ENCODE data around the gene FGFR3. TPM values are rescaled to one million over a fixed set of nuclear protein-coding genes. Genes with fewer than 3 reads are reported as not detected.

Gene FGFR3
- total and polyA plus RNA-seq, 2 of the 4 experiments (the other 2 are of a cell fraction) = 0.18 to 0.67 TPM

- no peak overlapping the region for H2AK5ac ChIP-seq (ENCODE audit: low read depth, low read length)
- ChIA-PET POLR2A (ENCODE audit: unreplicated experiment) (no interaction called here), CTCF (interaction anchor here (1.2 kb wide), 1 partner anchor 11 kb away, joined by 4 read pairs; no protein-coding TSS in a partner anchor)
- no peak overlapping the region for H3K56ac ChIP-seq (ENCODE audit: extremely low read depth, insufficient read depth, low read length)
- no peak overlapping the region for H3K23ac ChIP-seq (ENCODE audit: low read depth, low read length)
- peaks cover 32% of the 10 kb centered on the region for H3K27me3 ChIP-seq (ENCODE audit: control insufficient read depth, insufficient read depth, low read length)
- H3K36me3 ChIP-seq (ENCODE audit: control insufficient read depth, insufficient read depth, low read length) = no peaks in the 10 kb centered on the region
- no peak overlapping the region for H3K4me2 ChIP-seq (ENCODE audit: low read depth, low read length)
- no peak overlapping the region for H4K5ac ChIP-seq (ENCODE audit: low read depth, low read length)
- no peak overlapping the region for H2BK20ac ChIP-seq (ENCODE audit: low read depth, low read length)
- peaks cover 2% of the 10 kb centered on the region; the same call in 1 of the 2 replicates for H3K4me1 ChIP-seq (ENCODE audit: control insufficient read depth, insufficient read depth, low read length)
- no peak overlapping the region for H4K8ac ChIP-seq (ENCODE audit: low read depth in 2 of 2, low read length in 2 of 2)
- in situ Hi-C loops (cut with MboI; ENCODE audit: low sequenced_read_pairs) (no loop called here), intact Hi-C loops (cut with micrococcal nuclease) (no loop called here), dilution Hi-C loops (cut with HindIII; ENCODE audit: low sequenced_read_pairs, unreplicated experiment) (no loop called here)
- no peak overlapping the region for H3K9ac ChIP-seq (ENCODE audit: low read depth, low read length)
- no peak overlapping the region for H3K4ac ChIP-seq (ENCODE audit: low read depth, low read length)
- H2BK5ac ChIP-seq (ENCODE audit: low read depth, low read length, poor library complexity, severe bottlenecking) = no peak overlapping the region
- no peak overlapping the region for H3K4me3 ChIP-seq (ENCODE audit: insufficient read depth, low read depth, low read length)
- H4K91ac ChIP-seq (ENCODE audit: insufficient read depth, low read depth, low read length) = no peak overlapping the region
- no peaks in the 10 kb centered on the region for H3K79me1 ChIP-seq (ENCODE audit: low read depth in 1 of 2, low read length in 2 of 2)
- peaks cover 6% of the 10 kb centered on the region; the same call in 1 of the 2 replicates for H4K20me1 ChIP-seq (ENCODE audit: insufficient read depth, low read length)
- H2BK15ac ChIP-seq (ENCODE audit: low read depth, low read length) = no peak overlapping the region
- TF ChIP-seq RAD21 (IDR thresholded peaks at IDR 0.05; ENCODE audit: low read length) (no peak), NFE2L2 (IDR thresholded peaks at IDR 0.05; ENCODE audit: low read depth, low read length) (no peak), CTCF (conservative IDR thresholded peaks at IDR 0.05; ENCODE audit: low read depth, low read length) (no peak)
- ATAC-seq (ENCODE audit: low read depth) (no peak), DNase-seq (no peak)
- H3K9me3 ChIP-seq (ENCODE audit: control insufficient read depth, insufficient read depth, low read length) = no peaks in the 10 kb centered on the region
- H2AK9ac ChIP-seq (replicated peaks; ENCODE audit: low read depth, low read length, poor library complexity) = no peak overlapping the region
- no peak overlapping the region for H3K14ac ChIP-seq (replicated peaks; ENCODE audit: low read depth, low read length)
- no peaks in the 10 kb centered on the region for H3K9me1 ChIP-seq (ENCODE audit: insufficient read depth, low read length)
- no peak overlapping the region for H3K18ac ChIP-seq (ENCODE audit: low read depth, low read length)
- H2BK120ac ChIP-seq (ENCODE audit: low read depth, low read length) = no peak overlapping the region
- no peak overlapping the region for H2AFZ ChIP-seq (replicated peaks; ENCODE audit: low read length, poor library complexity)
- no TSS peak for BruUV-seq (replicated peaks)
- H3K27ac ChIP-seq (ENCODE audit: insufficient read depth, low read length) = no peak overlapping the region
- 76% methylated on average over 16 of the region's 30 CpGs; no CpG with 5 or more reads in 1 of the 2 experiments for WGBS, 2 experiments (ENCODE audit: extremely low coverage in 2 of 2, insufficient read length in 1 of 2)
Measured at GRCh38 chr4:1798580-1799386, 5.7 kb downstream of the FGFR3 start.
